ENCODE measurements around the gene ARID4A. TPM values are rescaled to one million over a fixed set of nuclear protein-coding genes. Genes with fewer than 3 reads are reported as not detected.
A peak's percentile ranks its signal among the peaks of the same experiment; 100 is the strongest.
"Not testable (repeated sequence)": the region's sequence is repeated elsewhere in the genome, so short reads cannot be mapped to it uniquely, and the experiment has no call there.

ARID4A gene
- total RNA-seq, 2 experiments from 2014 or later, result 20.3 to 25.3 TPM

DNA sequence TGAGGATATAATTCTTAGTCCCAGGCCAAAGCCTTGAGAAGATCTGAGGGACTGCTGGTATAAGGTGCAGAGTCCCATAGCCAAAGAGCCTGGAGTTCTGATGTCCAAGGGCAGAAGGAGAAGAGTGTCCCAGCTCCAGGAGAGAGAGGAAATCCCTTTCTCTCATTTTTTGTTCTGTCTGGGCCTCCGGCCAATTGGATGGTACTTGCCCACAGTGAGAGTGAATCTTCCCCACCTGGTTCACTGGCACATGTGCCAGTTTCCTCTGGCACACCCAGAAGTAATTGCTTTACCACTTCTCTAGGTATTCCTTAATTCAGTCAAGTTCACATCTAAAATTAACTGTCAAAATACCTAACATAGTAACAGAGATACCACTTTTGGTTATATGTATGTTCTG, 15.3 kb downstream of the ARID4A start:
- Mint-ChIP-seq H3K4me3 (no peak overlapping the region), H3K9me3 (ENCODE audit: low read depth) (no peaks in the 10 kb centered on the region), H3K36me3 (ENCODE audit: low read depth) (peaks cover 20% of the 10 kb centered on the region), H3K27me3 (no peaks in the 10 kb centered on the region), H3K27ac (no peak overlapping the region), H3K4me1 (peaks cover 4% of the 10 kb centered on the region)
- intact Hi-C loops (cut with DNase I, micrococcal nuclease), result no loop called here
- ChIA-PET CTCF (interaction anchor here (0.7 to 2.4 kb wide), 6 partner anchors 9 to 82 kb away, joined by 3 to 5 read pairs (median 3); partner anchors contain the start of gene TOMM20L), POLR2A (no interaction called here)
- DNase-seq (no peak), ATAC-seq (no peak)

DNA sequence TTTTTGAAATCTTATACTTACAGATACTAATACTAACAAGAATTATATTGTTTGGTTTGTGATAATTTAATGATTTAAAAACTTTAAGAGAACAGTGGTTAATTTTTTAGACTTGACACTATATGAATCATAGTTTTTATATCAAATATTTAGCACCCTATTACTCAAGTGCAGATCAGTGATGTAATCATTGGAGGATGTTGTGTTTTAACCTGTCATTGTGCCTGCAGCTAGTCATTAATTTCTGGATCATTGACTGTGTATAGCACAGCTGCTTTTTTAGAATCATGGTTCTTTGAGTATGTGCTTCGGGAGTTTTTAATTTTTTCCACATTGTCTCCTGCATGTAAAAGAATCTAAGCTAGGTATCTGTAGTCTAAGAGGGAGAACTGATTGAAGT, 17.3 kb downstream of the ARID4A start:
- CTCF ChIA-PET, result interaction anchor here (2.4 kb wide), 1 partner anchor 11 kb away, joined by 5 read pairs; no protein-coding TSS in a partner anchor
- intact Hi-C loops (cut with DNase I, micrococcal nuclease), result no loop called here
- peaks cover 15% of the 10 kb centered on the region for H3K36me3 Mint-ChIP-seq (ENCODE audit: low read depth)
- H3K9me3 Mint-ChIP-seq (ENCODE audit: low read depth), result no peaks in the 10 kb centered on the region
- H3K27ac Mint-ChIP-seq, result peak overlapping the region; percentile 75
- POLR2A ChIA-PET, result no interaction called here
- H3K4me1 Mint-ChIP-seq, result peaks cover 2% of the 10 kb centered on the region
- H3K4me3 Mint-ChIP-seq, result no peak overlapping the region
- no peaks in the 10 kb centered on the region for H3K27me3 Mint-ChIP-seq
- no peak for DNase-seq
- ATAC-seq, result peak; percentile 44

DNA sequence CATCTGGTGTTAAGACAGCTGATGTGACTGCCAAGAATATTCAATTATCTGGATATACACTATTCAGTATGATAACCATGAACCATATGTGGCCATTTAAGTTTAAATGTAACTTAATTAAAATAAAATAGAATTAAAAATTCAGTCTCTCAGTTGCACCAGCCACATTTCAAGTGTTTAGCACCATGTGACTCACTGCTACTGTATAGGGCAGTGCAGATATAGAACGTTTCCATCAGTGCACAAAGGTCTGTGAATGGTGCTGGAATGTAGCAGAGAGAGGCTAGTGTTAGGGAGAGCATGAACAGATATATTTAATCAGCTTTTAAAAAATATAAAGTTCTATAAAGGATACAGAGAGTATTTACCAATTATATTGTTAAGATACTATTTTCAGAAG, 28.7 kb downstream of the ARID4A start:
- Mint-ChIP-seq H3K4me1 (peaks cover 14% of the 10 kb centered on the region), H3K9me3 (ENCODE audit: low read depth) (no peaks in the 10 kb centered on the region), H3K36me3 (ENCODE audit: low read depth) (peaks cover 18% of the 10 kb centered on the region), H3K27ac (no peak overlapping the region), H3K4me3 (no peak overlapping the region), H3K27me3 (no peaks in the 10 kb centered on the region)
- intact Hi-C loops (cut with DNase I, micrococcal nuclease), result no loop called here
- ChIA-PET CTCF (interaction anchor here (0.5 to 1.8 kb wide), 4 partner anchors 12 to 73 kb away, joined by 3 to 5 read pairs (median 3); no protein-coding TSS in a partner anchor), POLR2A (no interaction called here)
- no peak for DNase-seq
- no peak for ATAC-seq

DNA sequence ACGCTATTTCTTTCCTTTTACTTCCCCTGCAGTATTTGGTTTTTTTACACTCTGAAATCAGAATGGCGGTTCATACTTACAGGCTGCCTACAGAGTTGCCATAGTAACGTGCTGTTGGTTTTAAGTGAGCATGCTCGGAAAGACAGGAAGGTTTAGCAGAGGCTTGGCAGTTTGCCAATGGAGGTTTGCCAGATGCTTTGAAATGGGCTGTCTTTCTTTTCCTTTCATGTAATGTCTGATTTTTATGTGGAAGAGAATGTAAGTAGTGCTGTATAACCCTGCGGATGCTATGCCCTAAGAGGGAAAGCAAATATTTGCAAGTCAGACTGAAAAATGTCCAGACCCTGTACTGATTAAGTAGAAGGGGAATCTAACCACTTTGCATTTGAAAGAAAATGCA, 32.8 kb downstream of the ARID4A start:
- Mint-ChIP-seq H3K36me3 (ENCODE audit: low read depth) (peaks cover 21% of the 10 kb centered on the region), H3K9me3 (ENCODE audit: low read depth) (no peaks in the 10 kb centered on the region), H3K4me1 (peaks cover 16% of the 10 kb centered on the region), H3K27me3 (no peaks in the 10 kb centered on the region), H3K4me3 (peak overlapping the region; percentile 71), H3K27ac (peak overlapping the region; percentile 87)
- ATAC-seq (peak; percentile 98), DNase-seq (peak; percentile 91)
- ChIA-PET CTCF (no interaction called here), POLR2A (no interaction called here)
- intact Hi-C loops (cut with DNase I, micrococcal nuclease), result loop anchor here (1.0 kb wide), 2 partner anchors 33 to 96 kb away; partner anchors contain the start of genes ARID4A (in 2 of the 2), KIAA0586 (in 2 of the 2) and TIMM9 (in 2 of the 2)

DNA sequence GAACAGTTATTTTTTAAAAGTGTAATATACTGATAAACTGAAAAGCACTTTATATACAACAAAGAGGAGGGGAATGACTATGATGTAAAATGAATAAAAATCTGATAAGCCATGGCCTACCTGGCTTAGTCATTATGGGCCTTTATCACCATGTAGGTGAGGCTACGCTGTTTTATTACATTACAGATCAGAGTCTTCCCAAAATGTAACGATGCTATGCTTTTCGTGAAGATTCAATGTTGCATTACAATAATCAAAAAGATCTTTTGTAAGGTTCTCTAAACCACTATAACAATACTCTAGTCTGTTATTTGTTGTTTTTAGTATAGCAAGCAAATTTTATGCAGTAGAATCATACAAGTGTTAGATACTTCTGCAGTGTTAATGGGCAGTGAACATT, 34.2 kb downstream of the ARID4A start:
- Mint-ChIP-seq H3K4me3 (no peak overlapping the region), H3K4me1 (peaks cover 16% of the 10 kb centered on the region), H3K36me3 (ENCODE audit: low read depth) (peaks cover 23% of the 10 kb centered on the region), H3K27me3 (no peaks in the 10 kb centered on the region), H3K27ac (no peak overlapping the region), H3K9me3 (ENCODE audit: low read depth) (no peaks in the 10 kb centered on the region)
- no peak for DNase-seq
- CTCF ChIA-PET, result interaction anchor here (0.8 kb wide), 1 partner anchor 93 kb away, joined by 3 read pairs; no protein-coding TSS in a partner anchor
- intact Hi-C loops (cut with DNase I, micrococcal nuclease), result no loop called here
- ATAC-seq, result no peak
- POLR2A ChIA-PET, result no interaction called here

DNA sequence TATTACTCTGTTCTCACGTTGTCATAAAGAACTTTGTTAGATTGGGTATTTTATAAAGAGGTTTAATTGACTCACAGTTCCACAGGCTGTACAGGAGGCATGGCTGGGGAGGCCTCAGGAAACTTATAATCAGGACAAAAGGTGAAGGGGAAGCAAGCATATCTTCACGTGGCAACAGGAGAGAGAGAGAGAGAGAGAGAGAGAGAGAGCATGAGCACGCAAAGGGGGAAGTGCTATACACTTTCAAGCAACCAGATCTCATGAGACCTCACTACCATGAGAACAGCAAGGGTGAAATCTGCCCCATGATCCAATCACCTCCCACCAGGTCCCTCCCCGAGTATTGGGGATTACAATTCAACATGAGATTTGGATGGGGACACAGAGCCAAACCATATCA, 41.3 kb downstream of the ARID4A start:
- intact Hi-C loops (cut with DNase I, micrococcal nuclease), result not testable (repeated sequence)

DNA sequence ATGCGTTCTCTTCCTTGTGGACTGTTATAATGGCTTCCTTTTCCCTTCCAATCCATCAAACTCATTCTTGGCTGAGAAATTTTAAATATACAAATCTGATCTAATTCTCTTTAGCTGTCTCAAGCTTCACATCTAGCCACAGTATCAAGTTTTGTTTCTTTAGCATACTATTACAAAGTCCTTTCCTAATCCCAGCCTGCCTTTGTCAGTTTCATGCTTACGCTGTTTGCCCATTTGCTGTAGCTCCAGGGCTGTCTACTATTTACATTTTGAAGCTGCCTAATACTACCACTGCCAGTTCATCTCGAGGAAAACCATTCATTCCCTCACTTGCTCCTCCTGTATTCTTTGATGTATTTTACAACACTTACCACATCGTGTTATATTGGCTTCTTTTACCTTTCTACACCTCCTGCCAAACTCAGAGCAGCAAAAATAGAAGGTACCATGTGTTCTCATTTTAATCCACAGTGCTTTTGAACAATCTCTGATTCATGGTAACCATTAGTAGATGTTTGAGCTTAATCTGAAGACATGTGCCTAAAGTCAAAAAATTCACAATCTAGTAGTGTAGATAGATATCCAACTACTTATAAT, 42.9 kb downstream of the ARID4A start:
- peaks cover 4% of the 10 kb centered on the region for H3K4me1 Mint-ChIP-seq
- intact Hi-C loops (cut with DNase I, micrococcal nuclease), result no loop called here
- no peak overlapping the region for H3K27ac Mint-ChIP-seq
- DNase-seq, result no peak
- peaks cover 14% of the 10 kb centered on the region for H3K36me3 Mint-ChIP-seq (ENCODE audit: low read depth)
- no peak for ATAC-seq
- ChIA-PET POLR2A (no interaction called here), CTCF (interaction anchor here (1.0 kb wide), 1 partner anchor 43 kb away, joined by 3 read pairs; the partner anchor contains the start of gene ARID4A)
- H3K4me3 Mint-ChIP-seq, result no peak overlapping the region
- no peaks in the 10 kb centered on the region for H3K9me3 Mint-ChIP-seq (ENCODE audit: low read depth)
- no peaks in the 10 kb centered on the region for H3K27me3 Mint-ChIP-seq

More for the DNA sequence above, 41.3 kb downstream of the ARID4A start:
- H3K4me1 Mint-ChIP-seq; H3K4me3 Mint-ChIP-seq; POLR2A ChIA-PET; H3K27ac Mint-ChIP-seq; H3K9me3 Mint-ChIP-seq (ENCODE audit: low read depth); ATAC-seq; H3K27me3 Mint-ChIP-seq; DNase-seq: not testable (repeated sequence)
- CTCF ChIA-PET, result interaction anchor here (0.6 kb wide), 1 partner anchor 22 kb away, joined by 3 read pairs; no protein-coding TSS in a partner anchor
- H3K36me3 Mint-ChIP-seq (ENCODE audit: low read depth), result peaks cover 15% of the 10 kb centered on the region

DNA sequence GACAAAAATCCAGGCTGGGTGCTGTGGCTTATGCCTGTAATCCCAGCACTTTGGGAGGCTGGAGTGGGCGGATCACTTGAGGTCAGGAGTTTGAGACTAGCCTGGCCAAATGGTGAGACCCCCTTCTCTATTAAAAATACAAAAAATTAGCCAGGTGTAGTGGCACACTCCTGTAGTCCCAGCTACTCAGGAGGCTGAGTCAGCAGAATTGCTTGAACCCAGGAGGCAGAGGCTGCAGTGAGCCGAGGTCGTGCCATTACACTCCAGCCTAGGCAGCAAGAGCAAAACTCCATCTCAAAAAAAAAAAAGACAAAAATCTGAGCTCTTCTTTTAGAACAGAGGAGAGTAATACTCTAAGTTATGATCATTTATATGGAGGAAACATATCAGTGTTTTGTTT, 45.2 kb downstream of the ARID4A start:
- POLR2A ChIA-PET, result interaction anchor here (0.6 kb wide), 1 partner anchor 45 kb away, joined by 3 read pairs; no protein-coding TSS in a partner anchor
- intact Hi-C loops (cut with DNase I, micrococcal nuclease), result not testable (repeated sequence)

DNA sequence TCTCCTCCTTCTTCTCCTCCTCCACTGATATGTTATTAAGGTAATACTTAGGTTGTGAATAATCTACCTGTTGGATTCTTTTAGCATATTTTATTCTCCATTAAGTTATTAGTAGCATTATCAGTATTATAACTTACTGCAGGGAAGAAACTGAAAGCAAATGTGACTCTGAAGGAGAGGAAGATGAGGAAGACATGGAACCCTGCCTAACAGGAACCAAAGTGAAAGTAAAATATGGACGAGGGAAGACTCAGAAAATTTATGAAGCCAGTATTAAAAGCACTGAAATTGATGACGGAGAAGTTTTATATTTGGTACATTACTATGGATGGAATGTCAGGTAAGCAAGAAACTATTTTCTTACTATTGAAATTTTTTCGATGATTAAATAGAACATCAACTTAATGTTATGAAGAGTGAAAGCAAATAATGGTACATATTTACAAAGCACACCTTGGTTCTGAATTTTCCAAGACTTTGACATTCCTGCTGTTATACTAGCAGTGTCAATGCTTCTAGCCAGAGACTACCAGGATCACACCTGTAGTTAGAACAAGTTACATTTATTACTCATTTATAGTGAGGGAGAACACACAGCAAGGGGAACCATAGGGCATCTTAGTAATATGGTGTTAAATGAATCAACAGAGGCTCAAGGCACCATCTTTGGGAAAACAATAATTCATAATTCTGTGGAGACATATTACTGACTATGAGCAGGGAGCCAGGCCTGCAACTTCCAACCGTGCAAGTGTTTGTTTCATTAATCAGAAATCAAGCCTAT, 55.4 kb downstream of the ARID4A start:
- Mint-ChIP-seq H3K4me1 (peaks cover 25% of the 10 kb centered on the region), H3K27ac (peak overlapping the region; percentile 66), H3K4me3 (peak overlapping the region; percentile 54), H3K9me3 (ENCODE audit: low read depth) (no peaks in the 10 kb centered on the region), H3K27me3 (no peaks in the 10 kb centered on the region), H3K36me3 (ENCODE audit: low read depth) (peaks cover 40% of the 10 kb centered on the region)
- intact Hi-C loops (cut with DNase I, micrococcal nuclease), result no loop called here
- ChIA-PET POLR2A (no interaction called here), CTCF (interaction anchor here (0.6 kb wide), 2 partner anchors 18 to 991 kb away, joined by 3 to 4 read pairs; no protein-coding TSS in a partner anchor)
- ATAC-seq, result peak; percentile 80
- DNase-seq, result no peak

More for the DNA sequence above, 45.2 kb downstream of the ARID4A start:
- H3K27ac Mint-ChIP-seq; CTCF ChIA-PET; ATAC-seq; DNase-seq; H3K9me3 Mint-ChIP-seq (ENCODE audit: low read depth); H3K4me1 Mint-ChIP-seq; H3K4me3 Mint-ChIP-seq; H3K27me3 Mint-ChIP-seq: not testable (repeated sequence)
- peaks cover 21% of the 10 kb centered on the region for H3K36me3 Mint-ChIP-seq (ENCODE audit: low read depth)

DNA sequence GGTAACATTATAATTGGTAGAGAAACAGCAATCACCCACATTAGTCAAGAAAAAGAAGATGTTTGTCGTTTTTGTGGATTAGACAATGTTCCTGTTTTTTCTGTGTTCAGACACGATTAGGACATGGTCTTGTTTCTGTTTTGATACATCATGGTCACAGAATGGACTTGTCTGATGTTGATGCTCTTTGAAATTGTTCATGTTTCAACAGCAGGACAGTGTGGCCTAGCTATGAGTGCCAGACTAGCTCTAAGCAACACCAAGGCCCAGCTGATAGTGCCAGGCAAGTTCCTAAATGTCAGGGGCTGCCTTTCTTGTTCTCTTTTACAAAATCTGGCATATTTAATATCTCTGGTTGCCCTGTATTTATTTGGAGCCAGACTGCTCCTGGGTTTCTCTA, 56.5 kb downstream of the ARID4A start:
- H3K27me3 Mint-ChIP-seq, result no peaks in the 10 kb centered on the region
- H3K4me1 Mint-ChIP-seq, result peaks cover 25% of the 10 kb centered on the region
- H3K9me3 Mint-ChIP-seq (ENCODE audit: low read depth), result no peaks in the 10 kb centered on the region
- ChIA-PET POLR2A (no interaction called here), CTCF (interaction anchor here (0.5 kb wide), 1 partner anchor 1892 kb away, joined by 3 read pairs; no protein-coding TSS in a partner anchor)
- ATAC-seq (no peak), DNase-seq (no peak)
- peaks cover 35% of the 10 kb centered on the region for H3K36me3 Mint-ChIP-seq (ENCODE audit: low read depth)
- H3K4me3 Mint-ChIP-seq, result no peak overlapping the region
- intact Hi-C loops (cut with DNase I, micrococcal nuclease), result no loop called here
- H3K27ac Mint-ChIP-seq, result no peak overlapping the region

DNA sequence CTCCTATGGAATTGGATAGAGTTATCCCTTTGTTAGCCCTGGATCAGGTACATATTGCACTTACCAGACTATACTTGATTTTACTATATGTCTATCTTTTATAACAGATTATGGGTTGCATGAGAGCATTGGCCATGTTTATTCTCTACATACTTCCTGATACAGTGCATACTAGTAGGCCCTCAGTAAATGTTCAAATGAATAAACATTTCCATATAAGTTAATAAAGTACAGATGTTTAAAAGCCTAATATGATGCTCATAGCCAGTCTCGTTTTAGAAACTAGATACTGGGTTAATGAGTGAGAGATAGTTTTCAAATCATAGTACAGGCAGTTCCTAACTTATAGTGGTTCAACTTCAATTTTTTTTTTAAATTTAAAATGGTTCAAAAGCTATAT, 57.9 kb downstream of the ARID4A start:
- Mint-ChIP-seq H3K27ac (no peak overlapping the region), H3K27me3 (no peaks in the 10 kb centered on the region), H3K9me3 (ENCODE audit: low read depth) (no peaks in the 10 kb centered on the region), H3K36me3 (ENCODE audit: low read depth) (peaks cover 34% of the 10 kb centered on the region), H3K4me3 (no peak overlapping the region), H3K4me1 (peaks cover 25% of the 10 kb centered on the region)
- intact Hi-C loops (cut with DNase I, micrococcal nuclease), result no loop called here
- ChIA-PET CTCF (interaction anchor here (0.7 kb wide), 1 partner anchor 89 kb away, joined by 3 read pairs; no protein-coding TSS in a partner anchor), POLR2A (no interaction called here)
- ATAC-seq, result no peak
- DNase-seq, result no peak

All from activated CD4-positive, alpha-beta T cell treated with anti-CD3 and anti-CD28 coated beads for 36 hours (primary cell).